ENCODE results near the gene OBSCN.

DNA sequence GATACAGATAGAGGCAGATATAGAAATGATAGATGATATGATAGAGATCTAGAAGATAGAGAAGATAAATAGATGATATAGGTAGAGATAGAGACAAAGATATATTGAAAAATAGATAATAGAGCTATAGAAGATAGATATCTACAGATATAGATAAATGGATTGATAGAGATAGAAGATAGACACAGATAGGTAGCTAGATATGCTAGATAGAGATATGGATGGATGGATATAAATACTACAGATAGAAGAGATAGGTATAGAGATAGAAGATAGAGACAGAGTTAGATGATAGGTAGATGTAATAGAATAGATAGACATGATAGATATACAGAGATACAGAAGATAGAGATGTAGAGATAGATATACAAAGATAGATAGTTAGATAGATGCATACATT lies 177.4 kb downstream of the OBSCN start:
- TF ChIP-seq CTCF (IDR thresholded peaks at IDR 0.05) (no peak), POLR2AphosphoS5 (IDR thresholded peaks at IDR 0.05) (no peak)

Data from sigmoid colon (tissue), 4 donors.